ENCODE data around the gene PADI1. TPM values are rescaled to one million over a fixed set of nuclear protein-coding genes. Genes with fewer than 3 reads are reported as not detected.

Gene PADI1
- total and polyA plus RNA-seq, 10 donors, result 0.03 to 0.76 (median 0.31) TPM; not detected in 4

DNA sequence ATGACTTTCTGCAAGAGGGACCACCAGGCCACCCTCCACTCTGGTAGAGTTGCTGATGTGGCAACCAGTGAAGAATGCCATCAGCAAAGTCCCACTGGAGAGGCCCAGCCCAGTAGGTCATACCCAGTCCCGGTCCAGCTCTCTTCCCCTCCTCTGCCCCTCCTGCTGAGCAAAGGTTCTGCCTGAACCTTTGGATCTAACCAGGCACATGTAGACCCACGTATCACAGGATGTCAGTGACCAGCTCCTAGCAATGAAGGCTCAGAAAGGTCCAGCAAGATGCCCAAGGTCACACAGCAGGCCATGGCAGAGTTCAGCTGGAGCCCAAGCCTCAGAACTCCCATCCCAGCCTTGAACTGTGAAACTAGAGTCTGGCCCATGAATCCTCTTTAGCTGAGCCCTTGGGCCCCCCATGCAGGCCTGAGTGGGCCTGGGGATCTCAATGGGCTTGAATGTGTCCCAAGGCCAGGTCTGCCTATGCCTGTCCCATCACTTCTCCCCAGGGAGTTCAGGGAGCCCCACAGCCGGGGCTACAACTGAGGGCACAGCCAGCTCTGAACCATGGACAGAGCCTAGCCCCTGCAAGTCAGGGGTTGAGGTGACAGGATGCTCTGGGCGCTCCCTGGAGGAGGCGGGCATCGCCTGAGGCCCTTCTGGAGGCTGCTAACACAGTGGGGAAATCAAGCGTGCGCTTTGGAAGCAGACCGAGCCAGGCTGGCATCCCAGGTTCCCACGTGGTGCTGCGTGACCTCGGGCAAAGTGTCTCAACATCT lies 21.4 kb upstream of the PADI1 start:
- Histone ChIP-seq H3K36me3 (no peaks in the 10 kb centered on the region), H3K27me3 (replicated peaks in 1 of 7) (no peaks in the 10 kb centered on the region), H3K27ac (no peak overlapping the region), H3K9me3 (peaks cover 0 to 7% (median 5%) of the 10 kb centered on the region in 8 donors), H3K4me3 (no peak overlapping the region), H3K4me1 (peaks cover 0 to 42% (median 15%) of the 10 kb centered on the region in 6 donors)
- TF ChIP-seq, protein P1, sequence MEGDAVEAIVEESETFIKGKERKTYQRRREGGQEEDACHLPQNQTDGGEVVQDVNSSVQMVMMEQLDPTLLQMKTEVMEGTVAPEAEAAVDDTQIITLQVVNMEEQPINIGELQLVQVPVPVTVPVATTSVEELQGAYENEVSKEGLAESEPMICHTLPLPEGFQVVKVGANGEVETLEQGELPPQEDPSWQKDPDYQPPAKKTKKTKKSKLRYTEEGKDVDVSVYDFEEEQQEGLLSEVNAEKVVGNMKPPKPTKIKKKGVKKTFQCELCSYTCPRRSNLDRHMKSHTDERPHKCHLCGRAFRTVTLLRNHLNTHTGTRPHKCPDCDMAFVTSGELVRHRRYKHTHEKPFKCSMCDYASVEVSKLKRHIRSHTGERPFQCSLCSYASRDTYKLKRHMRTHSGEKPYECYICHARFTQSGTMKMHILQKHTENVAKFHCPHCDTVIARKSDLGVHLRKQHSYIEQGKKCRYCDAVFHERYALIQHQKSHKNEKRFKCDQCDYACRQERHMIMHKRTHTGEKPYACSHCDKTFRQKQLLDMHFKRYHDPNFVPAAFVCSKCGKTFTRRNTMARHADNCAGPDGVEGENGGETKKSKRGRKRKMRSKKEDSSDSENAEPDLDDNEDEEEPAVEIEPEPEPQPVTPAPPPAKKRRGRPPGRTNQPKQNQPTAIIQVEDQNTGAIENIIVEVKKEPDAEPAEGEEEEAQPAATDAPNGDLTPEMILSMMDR (IDR thresholded peaks at IDR 0.05 in 8 of 11, conservative IDR thresholded peaks at IDR 0.05 in 3 of 11), result no peak
- WGBS, 5 donors, result 85 to 94% (median 92%) methylated on average over 11 to 12 of the region's 12 CpGs
- no peak for DNase-seq
- intact Hi-C loops (cut with DNase I; ENCODE audit: low total_unique reads), result no loop called here

DNA sequence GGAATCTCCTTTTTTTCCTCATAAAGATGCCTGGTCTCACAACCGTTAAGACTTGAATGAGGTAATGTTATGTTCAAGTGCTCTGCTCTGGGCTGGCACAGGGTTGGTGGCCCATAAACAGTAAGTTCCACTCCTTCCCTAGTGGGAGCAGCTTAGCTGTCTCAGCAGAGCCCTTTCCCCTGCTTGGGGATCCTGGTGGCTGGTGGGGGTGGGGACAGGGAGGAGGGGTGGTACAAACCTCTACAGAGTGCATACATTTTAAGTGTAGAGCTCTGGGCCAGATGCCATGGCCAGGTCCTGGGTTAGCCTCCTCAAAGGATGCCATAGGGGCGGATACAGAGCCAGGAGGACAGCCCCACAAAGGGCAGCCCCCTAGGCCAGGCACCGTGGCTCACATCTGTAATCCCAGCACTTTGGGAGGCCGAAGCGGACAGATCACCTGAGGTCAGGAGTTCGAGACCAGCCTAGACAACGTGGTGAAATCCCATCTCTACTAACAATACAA lies 20.7 kb upstream of the PADI1 start:
- no peak for TF ChIP-seq POLR2AphosphoS5 (IDR thresholded peaks at IDR 0.05)
- TF ChIP-seq, protein P1 (IDR thresholded peaks at IDR 0.05 in 8 of 11, conservative IDR thresholded peaks at IDR 0.05 in 3 of 11), result no peak
- no peak for TF ChIP-seq POLR2A (IDR thresholded peaks at IDR 0.05)
- H3K9me3 ChIP-seq, result peaks cover 0 to 14% (median 10%) of the 10 kb centered on the region in 8 donors
- H3K27me3 ChIP-seq (replicated peaks in 1 of 7), result no peaks in the 10 kb centered on the region
- DNase-seq, result no peak
- intact Hi-C loops (cut with DNase I; ENCODE audit: low total_unique reads), result no loop called here
- no peak overlapping the region for H3K27ac ChIP-seq
- H3K4me3 ChIP-seq, result no peak overlapping the region
- H3K4me1 ChIP-seq, result peaks cover 0 to 42% (median 15%) of the 10 kb centered on the region in 6 donors
- H3K36me3 ChIP-seq, result no peaks in the 10 kb centered on the region
- WGBS, 5 donors, result 79 to 97% (median 88%) methylated on average over 6 to 7 of the region's 7 CpGs

DNA sequence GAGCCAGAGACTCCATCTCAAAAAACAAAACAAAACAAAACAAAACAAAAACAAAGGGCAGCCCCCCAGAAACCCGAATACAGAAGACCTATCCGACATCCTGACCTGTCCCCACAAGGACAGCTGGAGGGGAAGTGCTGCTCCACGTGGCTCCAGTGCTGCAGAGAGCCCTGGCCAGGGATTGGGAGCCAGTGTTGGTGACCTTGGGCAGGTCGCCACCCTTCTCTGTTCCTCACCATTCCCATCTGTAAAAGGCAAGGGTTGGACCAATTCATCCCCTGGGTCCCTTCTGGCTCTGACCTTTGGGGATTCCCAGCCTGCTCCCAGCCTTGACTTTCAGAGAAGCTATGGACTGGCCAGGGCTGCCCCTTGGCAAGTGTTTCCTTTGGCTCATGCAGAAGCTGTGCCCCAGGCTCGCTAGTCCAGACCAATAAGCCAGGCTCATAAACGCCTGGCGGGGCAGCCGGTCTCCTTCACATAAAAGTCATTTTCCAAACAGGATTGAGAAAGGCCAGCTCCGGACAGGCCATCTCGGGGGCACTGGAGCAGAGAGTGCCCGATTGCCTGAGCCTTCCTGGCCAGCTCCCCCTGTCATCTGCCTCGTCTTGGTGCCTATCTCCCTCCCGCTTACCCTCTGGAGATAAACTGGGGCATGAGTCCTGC lies 20.0 kb upstream of the PADI1 start:
- WGBS, 5 donors, result 65 to 69% (median 67%) methylated on average over 13 of the region's 13 CpGs
- H3K9me3 ChIP-seq, result peaks cover 0 to 16% (median 10%) of the 10 kb centered on the region in 8 donors
- no peak for DNase-seq
- H3K27me3 ChIP-seq (replicated peaks in 1 of 7), result no peaks in the 10 kb centered on the region
- no peaks in the 10 kb centered on the region for H3K36me3 ChIP-seq
- H3K4me1 ChIP-seq, result peaks cover 0 to 42% (median 15%) of the 10 kb centered on the region in 6 donors
- H3K4me3 ChIP-seq, result no peak overlapping the region
- no peak overlapping the region for H3K27ac ChIP-seq
- TF ChIP-seq POLR2A (IDR thresholded peaks at IDR 0.05), result no peak
- TF ChIP-seq POLR2AphosphoS5 (IDR thresholded peaks at IDR 0.05), result no peak
- TF ChIP-seq, protein P1 (IDR thresholded peaks at IDR 0.05 in 8 of 11, conservative IDR thresholded peaks at IDR 0.05 in 3 of 11), result no peak
- intact Hi-C loops (cut with DNase I; ENCODE audit: low total_unique reads), result no loop called here

DNA sequence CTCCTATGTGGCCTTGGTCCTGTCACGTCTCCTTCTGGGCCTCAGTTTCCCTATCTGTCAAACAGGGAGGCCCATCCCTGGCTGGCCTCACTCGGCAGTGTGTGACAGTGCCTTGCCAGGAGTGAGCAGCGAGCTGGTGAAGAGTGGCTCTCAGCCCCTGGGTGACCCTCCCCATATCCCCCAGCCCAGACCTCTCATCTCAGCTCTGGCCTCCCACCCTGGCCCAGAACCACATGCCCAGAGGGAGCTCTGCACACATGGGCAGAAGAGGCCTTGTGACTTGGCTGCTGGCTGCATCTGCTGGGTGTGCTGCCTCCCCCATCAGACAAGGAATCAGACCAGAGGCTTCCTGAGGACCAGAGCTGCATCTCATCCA lies 19.5 kb upstream of the PADI1 start:
- DNase-seq, result no peak
- WGBS, 5 donors, result 71 to 97% (median 80%) methylated on average over 3 of the region's 3 CpGs
- Histone ChIP-seq H3K36me3 (no peaks in the 10 kb centered on the region), H3K27me3 (replicated peaks in 1 of 7) (no peaks in the 10 kb centered on the region), H3K4me3 (no peak overlapping the region), H3K9me3 (peaks cover 0 to 16% (median 10%) of the 10 kb centered on the region in 8 donors), H3K27ac (no peak overlapping the region), H3K4me1 (peaks cover 0 to 42% (median 15%) of the 10 kb centered on the region in 6 donors)
- intact Hi-C loops (cut with DNase I; ENCODE audit: low total_unique reads), result no loop called here
- TF ChIP-seq POLR2A (IDR thresholded peaks at IDR 0.05), result no peak
- no peak for TF ChIP-seq POLR2AphosphoS5 (IDR thresholded peaks at IDR 0.05)
- TF ChIP-seq, protein P1 (IDR thresholded peaks at IDR 0.05 in 8 of 11, conservative IDR thresholded peaks at IDR 0.05 in 3 of 11), result no peak

Measured in spleen (tissue), 11 donors.